ENCODE results near the gene NRP2. TPM values are rescaled to one million over a fixed set of nuclear protein-coding genes. Genes with fewer than 3 reads are reported as not detected.

NRP2 gene
- total and polyA plus RNA-seq, 2 of the 13 experiments (the other 11 are each of a cell fraction or from before 2014, with no cell fraction given) = 0.65 to 1.4 TPM

DNA sequence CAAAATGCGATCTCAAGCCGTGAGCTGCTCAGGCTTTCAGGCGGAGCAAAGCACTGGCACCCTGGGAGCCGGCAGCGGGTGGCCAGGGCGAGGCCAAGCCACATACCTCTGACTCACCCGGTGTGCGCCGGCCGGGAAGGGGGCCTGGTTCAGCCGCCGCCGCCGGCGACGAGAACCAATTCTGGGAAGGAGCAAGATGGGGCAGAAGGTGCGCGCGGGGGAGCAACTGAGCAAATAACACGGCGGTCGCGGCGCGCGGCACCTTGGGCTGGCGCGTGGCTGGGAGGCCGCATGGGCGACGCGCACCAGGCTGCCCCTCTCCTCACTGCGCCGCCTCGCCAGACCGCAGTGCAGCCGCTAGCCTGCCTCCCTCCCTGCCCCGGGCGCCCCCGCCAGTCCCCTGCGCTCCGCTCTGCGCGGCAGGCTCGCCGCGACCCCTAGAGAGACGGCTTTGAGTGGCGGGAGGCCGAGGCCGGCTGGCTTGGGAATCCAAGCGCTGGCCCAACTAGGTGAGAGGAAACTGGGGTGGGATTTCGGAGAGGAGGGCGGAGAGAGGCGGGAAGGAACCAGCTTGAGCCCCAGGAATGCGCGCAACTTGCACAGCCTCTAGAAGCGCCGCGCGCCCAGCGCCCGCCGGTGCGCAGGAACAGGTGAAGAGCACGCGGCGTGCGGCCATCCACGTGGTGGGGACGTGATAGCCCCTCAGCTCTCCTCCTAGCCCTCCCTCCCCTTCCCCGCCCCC lies 3.2 kb downstream of the NRP2 start:
- H3K36me3 ChIP-seq (replicated peaks in 1 of 2; ENCODE audit: control insufficient read depth in 1 of 2, insufficient read depth in 2 of 2, low read length in 2 of 2) = no peaks in the 10 kb centered on the region
- no peaks in the 10 kb centered on the region for H3K4me1 ChIP-seq (ENCODE audit: insufficient read depth, low read length)
- H3K4me2 ChIP-seq (ENCODE audit: low read depth, low read length) = no peak overlapping the region
- no peak overlapping the region for H3K9ac ChIP-seq (ENCODE audit: insufficient read depth, low read depth, low read length)
- no peaks in the 10 kb centered on the region for H3K9me3 ChIP-seq (ENCODE audit: low read length)
- H2AFZ ChIP-seq (ENCODE audit: low read length) = no peak overlapping the region
- BruUV-seq (replicated peaks) = no TSS peak
- peaks cover 8 to 37% of the 10 kb centered on the region in 2 experiments for H3K27me3 ChIP-seq (ENCODE audit: control insufficient read depth in 1 of 2, insufficient read depth in 2 of 2, low read length in 2 of 2)
- TF ChIP-seq ZNF546 (CRISPR knock-in tag; conservative IDR thresholded peaks at IDR 0.05) = no peak
- WGBS (ENCODE audit: low lambda C conversion rate) = 85% methylated on average over 71 of the region's 72 CpGs
- ATAC-seq (no peak), DNase-seq (ENCODE audit: low spot score) (no peak), FAIRE-seq (no peak)
- in situ Hi-C loops (cut with HindIII; ENCODE audit: extremely low pct_ligation_motif_present, low pct_unique_long_range_greater_than_20kb) = no loop called here
- no peaks in the 10 kb centered on the region for H3K79me2 ChIP-seq (ENCODE audit: insufficient read depth, low read length)
- no peak overlapping the region for H3K27ac ChIP-seq (ENCODE audit: extremely low read length, insufficient read depth, low read length)
- CTCF ChIA-PET (ENCODE audit: low intra/inter-chr PET ratio, low total read pairs) = no interaction called here
- H4K20me1 ChIP-seq (ENCODE audit: insufficient read depth, low read length) = no peaks in the 10 kb centered on the region
- POLR2A ChIA-PET = no interaction called here
- no peak overlapping the region for H3K4me3 ChIP-seq (replicated peaks in 1 of 3; ENCODE audit: insufficient read depth in 1 of 3, low read depth in 2 of 3, low read length in 3 of 3)
- intact Hi-C loops (cut with micrococcal nuclease; ENCODE audit: unreplicated experiment) = loop anchor here (10.0 kb wide), 1 partner anchor 1541 kb away; no protein-coding TSS in a partner anchor

DNA sequence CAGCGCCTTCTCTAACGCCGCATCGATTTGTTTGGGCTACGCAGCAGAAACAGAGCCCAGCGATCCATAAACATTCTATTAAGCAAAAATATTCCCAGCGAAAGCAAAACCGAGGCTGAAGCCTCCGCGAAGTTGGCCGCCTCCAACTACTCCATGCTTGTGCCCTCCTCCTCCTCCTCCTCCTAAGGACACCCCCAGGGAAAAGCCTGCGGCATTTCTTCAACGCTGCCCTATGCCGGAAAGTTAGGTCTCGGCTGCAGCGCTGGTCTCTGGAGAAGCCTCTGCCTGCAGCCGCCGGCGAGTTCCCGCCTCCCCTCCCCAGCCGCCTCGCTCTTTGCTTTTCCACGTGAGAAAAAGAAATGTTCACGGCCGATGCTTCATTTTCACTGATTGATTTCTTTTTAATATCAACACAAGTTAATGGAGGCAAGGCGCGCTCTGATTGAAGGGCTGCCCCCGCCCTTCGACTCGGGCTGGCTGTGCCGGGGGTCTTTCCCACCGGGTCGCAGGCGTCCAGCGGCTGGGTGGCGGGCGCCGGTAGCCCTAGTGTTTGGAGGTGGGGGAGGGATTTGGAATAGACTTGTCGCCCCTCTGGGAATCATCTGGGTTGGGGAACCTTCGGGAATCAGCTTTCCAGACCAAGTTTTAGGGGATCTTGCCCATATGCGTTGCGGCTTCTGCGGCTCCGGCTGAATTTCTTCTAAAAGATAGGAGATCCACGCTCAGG lies 3.9 kb downstream of the NRP2 start:
- in situ Hi-C loops (cut with HindIII; ENCODE audit: extremely low pct_ligation_motif_present, low pct_unique_long_range_greater_than_20kb) = no loop called here
- DNase-seq (ENCODE audit: low spot score) = no peak
- no peak overlapping the region for H3K27ac ChIP-seq (ENCODE audit: extremely low read length, insufficient read depth, low read length)
- ChIA-PET CTCF (ENCODE audit: low intra/inter-chr PET ratio, low total read pairs) (no interaction called here), POLR2A (no interaction called here)
- 82% methylated on average over 45 of the region's 45 CpGs for WGBS (ENCODE audit: low lambda C conversion rate)
- no peaks in the 10 kb centered on the region for H4K20me1 ChIP-seq (ENCODE audit: insufficient read depth, low read length)
- H3K27me3 ChIP-seq (ENCODE audit: control insufficient read depth in 1 of 2, insufficient read depth in 2 of 2, low read length in 2 of 2) = peaks cover 8 to 32% of the 10 kb centered on the region in 2 experiments
- no peak overlapping the region for H3K9ac ChIP-seq (ENCODE audit: insufficient read depth, low read depth, low read length)
- no peak overlapping the region for H2AFZ ChIP-seq (ENCODE audit: low read length)
- H3K9me3 ChIP-seq (ENCODE audit: low read length) = no peaks in the 10 kb centered on the region
- no peak for FAIRE-seq
- no peak overlapping the region for H3K4me2 ChIP-seq (ENCODE audit: low read depth, low read length)
- ATAC-seq = no peak
- no peaks in the 10 kb centered on the region for H3K4me1 ChIP-seq (ENCODE audit: insufficient read depth, low read length)
- no peaks in the 10 kb centered on the region for H3K36me3 ChIP-seq (replicated peaks in 1 of 2; ENCODE audit: control insufficient read depth in 1 of 2, insufficient read depth in 2 of 2, low read length in 2 of 2)
- intact Hi-C loops (cut with micrococcal nuclease; ENCODE audit: unreplicated experiment) = loop anchor here (10.0 kb wide), 1 partner anchor 1541 kb away; no protein-coding TSS in a partner anchor
- no TSS peak for BruUV-seq (replicated peaks)
- no peak overlapping the region for H3K4me3 ChIP-seq (replicated peaks in 1 of 3; ENCODE audit: insufficient read depth in 1 of 3, low read depth in 2 of 3, low read length in 3 of 3)
- no peaks in the 10 kb centered on the region for H3K79me2 ChIP-seq (ENCODE audit: insufficient read depth, low read length)
- TF ChIP-seq, protein P1, sequence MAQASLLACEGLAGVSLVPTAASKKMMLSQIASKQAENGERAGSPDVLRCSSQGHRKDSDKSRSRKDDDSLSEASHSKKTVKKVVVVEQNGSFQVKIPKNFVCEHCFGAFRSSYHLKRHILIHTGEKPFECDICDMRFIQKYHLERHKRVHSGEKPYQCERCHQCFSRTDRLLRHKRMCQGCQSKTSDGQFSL (CRISPR knock-in tag; IDR thresholded peaks at IDR 0.05) = no peak
- TF ChIP-seq PAWR (CRISPR knock-in tag; IDR thresholded peaks at IDR 0.05; ENCODE audit: borderline replicate concordance) = no peak
- TF ChIP-seq ETV6 (CRISPR knock-in tag; conservative IDR thresholded peaks at IDR 0.05) = no peak
- no peak for TF ChIP-seq TRIM24 (CRISPR knock-in tag; IDR thresholded peaks at IDR 0.05)
- TF ChIP-seq GATAD2A (CRISPR knock-in tag; IDR thresholded peaks at IDR 0.05) = no peak
- no peak for TF ChIP-seq SALL2 (CRISPR knock-in tag; IDR thresholded peaks at IDR 0.05)
- TF ChIP-seq, protein P2, sequence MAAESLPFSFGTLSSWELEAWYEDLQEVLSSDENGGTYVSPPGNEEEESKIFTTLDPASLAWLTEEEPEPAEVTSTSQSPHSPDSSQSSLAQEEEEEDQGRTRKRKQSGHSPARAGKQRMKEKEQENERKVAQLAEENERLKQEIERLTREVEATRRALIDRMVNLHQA (CRISPR knock-in tag; IDR thresholded peaks at IDR 0.05) = no peak
- no peak for TF ChIP-seq SP2 (CRISPR knock-in tag; IDR thresholded peaks at IDR 0.05)
- no peak for TF ChIP-seq ZNF562 (CRISPR knock-in tag; IDR thresholded peaks at IDR 0.05; ENCODE audit: borderline replicate concordance)
- no peak for TF ChIP-seq ZNF3 (CRISPR knock-in tag; IDR thresholded peaks at IDR 0.05)
- no peak for TF ChIP-seq RNF2 (conservative IDR thresholded peaks at IDR 0.05; ENCODE audit: low read depth)
- no peak for TF ChIP-seq ZNF326 (CRISPR knock-in tag; IDR thresholded peaks at IDR 0.05; ENCODE audit: borderline replicate concordance)
- TF ChIP-seq HNRNPK (IDR thresholded peaks at IDR 0.05; ENCODE audit: low read depth, low read length, poor library complexity, severe bottlenecking) = no peak
- TF ChIP-seq ASH2L (IDR thresholded peaks at IDR 0.05; ENCODE audit: insufficient read length, low read depth, low read length) = no peak
- TF ChIP-seq MEF2D (CRISPR knock-in tag; IDR thresholded peaks at IDR 0.05) = no peak
